ENCODE data around the gene WIPF3.

WIPF3 gene

GRCh38 chr7:29815181-29816105, 9.1 kb downstream of the WIPF3 start:
- no peak for DNase-seq (ENCODE audit: low spot score)

GRCh38 chr7:29818308-29818707, 12.0 kb downstream of the WIPF3 start:
- no peak for TF ChIP-seq CTCF (IDR thresholded peaks at IDR 0.05; ENCODE audit: extremely low read depth, missing control alignments)
- no peak for DNase-seq (ENCODE audit: low spot score)

More at GRCh38 chr7:29815181-29816105, 9.1 kb downstream of the WIPF3 start:
- no peak for TF ChIP-seq CTCF (IDR thresholded peaks at IDR 0.05; ENCODE audit: extremely low read depth, missing control alignments)

GRCh38 chr7:29825775-29826529, 19.6 kb downstream of the WIPF3 start:
- no peak for TF ChIP-seq CTCF (IDR thresholded peaks at IDR 0.05; ENCODE audit: extremely low read depth, missing control alignments)
- DNase-seq (ENCODE audit: low spot score): no peak

- TF ChIP-seq CTCF (IDR thresholded peaks at IDR 0.05; ENCODE audit: extremely low read depth, missing control alignments): no peak
- DNase-seq (ENCODE audit: low spot score): no peak
Observed at GRCh38 chr7:29826530-29826822, 20.2 kb downstream of the WIPF3 start.

GRCh38 chr7:29826904-29827303, 20.6 kb downstream of the WIPF3 start:
- DNase-seq (ENCODE audit: low spot score): no peak
- no peak for TF ChIP-seq CTCF (IDR thresholded peaks at IDR 0.05; ENCODE audit: extremely low read depth, missing control alignments)

GRCh38 chr7:29831705-29832104, 25.4 kb downstream of the WIPF3 start:
- no peak for TF ChIP-seq CTCF (IDR thresholded peaks at IDR 0.05; ENCODE audit: extremely low read depth, missing control alignments)
- DNase-seq (ENCODE audit: low spot score): no peak

- no peak for DNase-seq (ENCODE audit: low spot score)
- TF ChIP-seq CTCF (IDR thresholded peaks at IDR 0.05; ENCODE audit: extremely low read depth, missing control alignments): no peak
Observed at GRCh38 chr7:29833929-29834328, 27.6 kb downstream of the WIPF3 start.

Measured in GM20000 (cell line).